MM.1S (cell line): ENCODE measurements around the gene SDF2L1.

Experiments used
- DNase-seq: peaks from one replicate; pipeline ENCODE4 v3.0.0-alpha.2; 2015
- H2AFZ ChIP-seq: fragments of 300-600 bp; sonication (generic); 2 replicates; pipeline ENCODE4 v1.6.0; 2016; ENCODE audit warnings: antibody characterized with exemption, low read length
- H3F3A ChIP-seq: fragments of 300-600 bp; sonication (generic); 2 replicates; pipeline ENCODE4 v1.6.1; 2016; ENCODE audit warnings: mild to moderate bottlenecking, antibody characterized with exemption, low read length, moderate library complexity, mixed read lengths; ENCODE audit not compliant: insufficient read depth
- H3K27ac ChIP-seq: fragments of 300-600 bp; sonication (generic); 2 replicates; pipeline ENCODE4 v1.5.1; 2016; ENCODE audit warnings: mild to moderate bottlenecking, low read length
- H3K27me3 ChIP-seq: fragments of 300-600 bp; sonication (generic); replicated peaks from 2 replicates; pipeline ENCODE4 v1.6.0; 2016; ENCODE audit warnings: low read length; ENCODE audit not compliant: insufficient read depth
- H3K36me3 ChIP-seq: fragments of 300-600 bp; sonication (generic); replicated peaks from 2 replicates; pipeline ENCODE4 v1.6.1; 2016; ENCODE audit warnings: mild to moderate bottlenecking, low read length, mixed read lengths; ENCODE audit not compliant: insufficient read depth
- H3K4me1 ChIP-seq: fragments of 300-600 bp; sonication (generic); 2 replicates; pipeline ENCODE4 v1.6.1; 2016; ENCODE audit warnings: low read length, mixed read lengths
- H3K4me2 ChIP-seq: fragments of 300-600 bp; sonication (generic); 2 replicates; pipeline ENCODE4 v1.6.0; 2016; ENCODE audit warnings: low read depth, low read length
- H3K4me3 ChIP-seq: fragments of 300-600 bp; sonication (generic); 2 replicates; pipeline ENCODE4 v1.5.1; 2016; ENCODE audit warnings: low read length, mixed read lengths
- H3K79me2 ChIP-seq: fragments of 300-600 bp; sonication (generic); 2 replicates; pipeline ENCODE4 v1.6.1; 2016; ENCODE audit warnings: mixed run types, low read length, mixed read lengths
- H3K9ac ChIP-seq: fragments of 300-600 bp; sonication (generic); 2 replicates; pipeline ENCODE4 v1.6.1; 2016; ENCODE audit warnings: low read length, mixed read lengths
- H3K9me2 ChIP-seq: fragments of 300-600 bp; sonication (generic); replicated peaks from 2 replicates; pipeline ENCODE4 v1.6.1; 2016; ENCODE audit warnings: mild to moderate bottlenecking, low read length, mixed read lengths; ENCODE audit not compliant: insufficient read depth
- H3K9me3 ChIP-seq: fragments of 300-600 bp; sonication (generic); replicated peaks from 2 replicates; pipeline ENCODE4 v1.6.1; 2016; ENCODE audit warnings: mild to moderate bottlenecking, low read length, mixed read lengths; ENCODE audit not compliant: insufficient read depth
- H4K20me1 ChIP-seq: fragments of 300-600 bp; sonication (generic); 2 replicates; pipeline ENCODE4 v1.6.1; 2016; ENCODE audit warnings: mild to moderate bottlenecking, low read length, moderate library complexity, mixed read lengths; ENCODE audit not compliant: insufficient read depth
- CTCF ChIP-seq: fragments of 300-600 bp; sonication (generic); IDR thresholded peaks from 2 replicates; pipeline ENCODE4 v1.5.1; 2016; ENCODE audit warnings: antibody characterized with exemption, low read length, mixed read lengths
- EZH2 ChIP-seq: fragments of 300-600 bp; sonication (generic); optimal IDR thresholded peaks from 2 replicates; pipeline ENCODE3; 2017; ENCODE audit warnings: low read depth, mild to moderate bottlenecking, antibody characterized with exemption, low read length, mixed read lengths
- EZH2phosphoT487 ChIP-seq: fragments of 300-600 bp; sonication (generic); IDR thresholded peaks from 2 replicates; pipeline ENCODE4 v1.6.1; 2018; ENCODE audit warnings: antibody characterized with exemption, low read length

The SDF2L1 gene

GRCh38 chr22:21685164-21685513 is 43.0 kb downstream of the SDF2L1 start:
- no peak for DNase-seq
- H3K4me1 ChIP-seq: peaks cover 4% of the 10 kb centered on the region
- no peak overlapping the region for H3K4me3 ChIP-seq
- no peak overlapping the region for H3K4me2 ChIP-seq
- no peaks in the 10 kb centered on the region; the same call in 1 of the 2 replicates for H3K36me3 ChIP-seq
- H3K79me2 ChIP-seq: no peaks in the 10 kb centered on the region
- H4K20me1 ChIP-seq: peaks cover 6% of the 10 kb centered on the region; the same call in 1 of the 2 replicates
- H3K9me2 ChIP-seq: no peaks in the 10 kb centered on the region
- no peaks in the 10 kb centered on the region for H3K27me3 ChIP-seq
- no peak overlapping the region for H3K27ac ChIP-seq
- no peak for TF ChIP-seq EZH2
- no peak for TF ChIP-seq CTCF
- no peak for TF ChIP-seq EZH2phosphoT487
- H3K9ac ChIP-seq: no peak overlapping the region
- H2AFZ ChIP-seq: no peak overlapping the region
- peaks cover 5% of the 10 kb centered on the region for H3F3A ChIP-seq
- H3K9me3 ChIP-seq: no peaks in the 10 kb centered on the region

- DNase-seq: no peak
- H3K4me1 ChIP-seq: peaks cover 4% of the 10 kb centered on the region
- H3K36me3 ChIP-seq: no peaks in the 10 kb centered on the region; the same call in 1 of the 2 replicates
Observed at GRCh38 chr22:21686193-21686608, 44.1 kb downstream of the SDF2L1 start.

GRCh38 chr22:21686634-21687393 is 44.7 kb downstream of the SDF2L1 start:
- H3K9me2 ChIP-seq: no peaks in the 10 kb centered on the region
- DNase-seq: no peak
- no peak overlapping the region for H3K27ac ChIP-seq
- no peak overlapping the region for H3K4me3 ChIP-seq
- TF ChIP-seq EZH2 (no peak), CTCF (no peak), EZH2phosphoT487 (no peak)
- peaks cover 6% of the 10 kb centered on the region; the same call in 1 of the 2 replicates for H4K20me1 ChIP-seq
- H3K27me3 ChIP-seq: no peaks in the 10 kb centered on the region
- H2AFZ ChIP-seq: no peak overlapping the region
- H3K9me3 ChIP-seq: no peaks in the 10 kb centered on the region
- H3K9ac ChIP-seq: no peak overlapping the region
- no peaks in the 10 kb centered on the region; the same call in 1 of the 2 replicates for H3K36me3 ChIP-seq
- H3F3A ChIP-seq: peaks cover 10% of the 10 kb centered on the region
- peaks cover 4% of the 10 kb centered on the region for H3K4me1 ChIP-seq
- no peak overlapping the region for H3K4me2 ChIP-seq
- H3K79me2 ChIP-seq: no peaks in the 10 kb centered on the region

More at GRCh38 chr22:21686193-21686608, 44.1 kb downstream of the SDF2L1 start:
- Histone ChIP-seq H3F3A (peaks cover 10% of the 10 kb centered on the region), H3K9me3 (no peaks in the 10 kb centered on the region), H2AFZ (no peak overlapping the region), H4K20me1 (peaks cover 6% of the 10 kb centered on the region; the same call in 1 of the 2 replicates), H3K27ac (no peak overlapping the region), H3K27me3 (no peaks in the 10 kb centered on the region), H3K4me3 (no peak overlapping the region), H3K4me2 (no peak overlapping the region), H3K9ac (no peak overlapping the region), H3K9me2 (no peaks in the 10 kb centered on the region), H3K79me2 (no peaks in the 10 kb centered on the region)
- TF ChIP-seq EZH2: no peak
